CD14-positive monocyte (primary cell): Measurements from ENCODE around the gene MAML1. TPM values are rescaled to one million over a fixed set of nuclear protein-coding genes. Genes with fewer than 3 reads are reported as not detected.

Experiments
- DNase-seq, 3 donors: peaks; one replicate each; pipeline ENCODE4 v3.0.0-alpha.2; 2011 to 2022
- H2AFZ ChIP-seq: 2 replicates; pipeline ENCODE4 v1.6.0; 2012; ENCODE audit warnings: mild to moderate bottlenecking, low read depth, low read length, inconsistent platforms; ENCODE audit not compliant: insufficient read depth, poor library complexity, severe bottlenecking
- H3K27ac ChIP-seq, 2 donors: 1 replicate in 1 of 2; 2 replicates in 1 of 2; pipeline ENCODE4 v1.5.1; 2012 to 2013; ENCODE audit warnings: low read length in 2 of 2, control low read depth in 1 of 2, inconsistent platforms in 1 of 2, low read depth in 1 of 2, mild to moderate bottlenecking in 1 of 2
- H3K27me3 ChIP-seq, 2 donors: one replicate each; pipeline versions ENCODE4 v1.6.0 to v1.6.1; 2011 to 2013; ENCODE audit warnings: low read length in 2 of 2; ENCODE audit not compliant: control insufficient read depth in 2 of 2, insufficient read depth in 2 of 2
- H3K36me3 ChIP-seq, 2 donors: replicated peaks in 1 of 2; 1 replicate in 1 of 2; 2 replicates in 1 of 2; pipeline versions ENCODE4 v1.5.1 to v1.6.1; 2012 to 2013; ENCODE audit warnings: low read length in 2 of 2, control low read depth in 1 of 2, inconsistent platforms in 1 of 2, mild to moderate bottlenecking in 1 of 2; ENCODE audit not compliant: insufficient read depth in 2 of 2, control insufficient read depth in 1 of 2
- H3K4me1 ChIP-seq, 2 donors: 1 replicate in 1 of 2; 2 replicates in 1 of 2; pipeline versions ENCODE4 v1.5.1 to v1.6.1; 2012 to 2013; ENCODE audit warnings: low read length in 2 of 2, control low read depth in 1 of 2, inconsistent platforms in 1 of 2, mild to moderate bottlenecking in 1 of 2, moderate library complexity in 1 of 2; ENCODE audit not compliant: insufficient read depth in 2 of 2, control insufficient read depth in 1 of 2
- H3K4me2 ChIP-seq: replicated peaks from 2 replicates; pipeline ENCODE3; 2012; ENCODE audit warnings: low read length, moderate library complexity, mild to moderate bottlenecking; ENCODE audit not compliant: poor library complexity, severe bottlenecking; ENCODE audit errors: extremely low read depth
- H3K4me3 ChIP-seq, 3 experiments: fragments of 200-600 bp in 1 of 3; sonication (generic) in 1 of 3; replicated peaks in 1 of 3; 1 replicate in 2 of 3; 2 replicates in 1 of 3; pipeline ENCODE4 v1.5.1; 2011 to 2013; ENCODE audit warnings: low read length in 3 of 3, mild to moderate bottlenecking in 3 of 3, control low read depth in 2 of 3, low read depth in 2 of 3, inconsistent platforms in 1 of 3, moderate library complexity in 1 of 3
- H3K79me2 ChIP-seq: 2 replicates; pipeline ENCODE4 v1.6.0; 2012; ENCODE audit warnings: mild to moderate bottlenecking, control low read depth, inconsistent platforms, low read length, moderate library complexity; ENCODE audit not compliant: insufficient read depth
- H3K9ac ChIP-seq: 2 replicates; pipeline ENCODE4 v1.6.0; 2017; ENCODE audit warnings: low read length, mild to moderate bottlenecking; ENCODE audit not compliant: insufficient read depth, poor library complexity, severe bottlenecking
- H3K9me3 ChIP-seq, 2 donors: replicated peaks in 1 of 2; 1 replicate in 1 of 2; 2 replicates in 1 of 2; pipeline versions ENCODE4 v1.5.1 to v1.6.1; 2012 to 2013; ENCODE audit warnings: low read length in 2 of 2, control low read depth in 1 of 2; ENCODE audit not compliant: control insufficient read depth in 1 of 2, insufficient read depth in 1 of 2
- H4K20me1 ChIP-seq: 2 replicates; pipeline ENCODE4 v1.6.0; 2012; ENCODE audit warnings: mild to moderate bottlenecking, low read length, control low read depth, moderate library complexity; ENCODE audit not compliant: insufficient read depth
- H3K27ac Mint-ChIP-seq, 7 donors: one replicate each; pipeline ENCODE4 v1.8.0; 2020; ENCODE audit warnings: mild to moderate bottlenecking in 7 of 7, mixed read lengths in 7 of 7, moderate library complexity in 6 of 7, inconsistent platforms in 2 of 7
- H3K27me3 Mint-ChIP-seq, 3 donors: one replicate each; pipeline ENCODE4 v1.8.0; 2021 to 2022; ENCODE audit warnings: low read depth in 3 of 3, mild to moderate bottlenecking in 3 of 3, mixed read lengths in 3 of 3, moderate library complexity in 3 of 3, inconsistent platforms in 1 of 3
- H3K36me3 Mint-ChIP-seq, 2 donors: one replicate each; pipeline ENCODE4 v1.8.0; 2020; ENCODE audit warnings: mixed read lengths in 2 of 2, inconsistent platforms in 1 of 2, mild to moderate bottlenecking in 1 of 2
- H3K4me1 Mint-ChIP-seq: one replicate; pipeline ENCODE4 v1.8.0; 2020; ENCODE audit warnings: mild to moderate bottlenecking, mixed read lengths
- H3K4me3 Mint-ChIP-seq, 2 donors: one replicate each; pipeline ENCODE4 v1.8.0; 2020; ENCODE audit warnings: mild to moderate bottlenecking in 2 of 2, mixed read lengths in 2 of 2, moderate library complexity in 1 of 2
- H3K9me3 Mint-ChIP-seq, 7 donors: one replicate each; pipeline ENCODE4 v1.8.0; 2020 to 2022; ENCODE audit warnings: mixed read lengths in 7 of 7, mild to moderate bottlenecking in 6 of 7, moderate library complexity in 6 of 7, inconsistent platforms in 2 of 7
- WGBS: methylation state at CpG from one replicate; pipeline ENCODE4 v1.1.5; 2013; ENCODE audit warnings: missing lambda C conversion rate; ENCODE audit not compliant: insufficient coverage; 5-methylcytosine and 5-hydroxymethylcytosine counted together
- intact Hi-C, 2 donors: fragments of 100-400 bp; cut with micrococcal nuclease; formaldehyde crosslinking; loops; one replicate each; pipeline versions ENCODE4 v1.15.0 to v1.15.1; 2023
- polyA plus RNA-seq, 3 donors: library from polyadenylated mRNA; depleted of rRNA in 1 of 3; unstranded in 2 of 3; stranded (reverse) in 1 of 3; fragments of 300-500 nt in 2 of 3; fragments of >200 nt in 1 of 3; fragmentation: Illumina TruSeq in 2 of 3; gene quantifications; 1 replicate in 2 of 3; 2 replicates in 1 of 3; pipeline ENCODE4 v1.2.3, GENCODE V29; 2012 to 2021
- small RNA-seq: library from RNA; depleted of rRNA; stranded (forward); fragments of <200 nt; gene quantifications from one replicate; pipeline ENCODE3, GENCODE V24; 2012; ENCODE audit warnings: low read depth; ENCODE audit not compliant: insufficient read length
- TF ChIP-seq, protein P1 (sequence below): fragments of 200-600 bp; IDR thresholded peaks from one replicate; pipeline ENCODE4 v1.8.0; 2022; ENCODE audit warnings: antibody characterized with exemption, mild to moderate bottlenecking

MAML1 gene
- polyA plus RNA-seq, 3 donors = 2.2 to 11.0 (median 2.7) TPM

DNA sequence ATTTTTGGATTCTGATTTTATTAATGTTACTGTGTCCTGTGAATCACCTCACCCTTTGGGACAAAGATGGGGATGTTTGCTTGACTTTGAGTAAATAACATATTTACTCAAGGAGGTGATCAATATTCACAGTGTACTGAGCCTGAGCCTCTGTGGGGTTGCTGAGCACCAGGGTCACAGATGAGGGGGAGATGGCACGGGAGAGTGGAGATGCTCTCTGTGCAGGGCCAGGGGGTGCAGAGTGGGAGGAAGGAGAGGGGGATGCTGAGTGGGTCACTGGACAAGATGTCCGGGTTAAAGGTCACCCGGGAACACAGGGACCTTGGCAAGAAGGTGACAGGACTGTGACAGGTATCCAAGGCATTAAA, 92.1 kb downstream of the MAML1 start:
- peaks cover 67 to 71% of the 10 kb centered on the region in 2 donors for H3K36me3 ChIP-seq
- Mint-ChIP-seq H3K36me3 (peaks cover 72 to 76% of the 10 kb centered on the region in 2 donors), H3K4me1 (peaks cover 57% of the 10 kb centered on the region), H3K4me3 (no peak overlapping the region), H3K27ac (peak overlapping the region in 3 of 7 donors; percentile 20 to 70 (median 42)), H3K27me3 (peaks cover 0 to 1% (median 0%) of the 10 kb centered on the region in 3 donors), H3K9me3 (peaks cover 0 to 2% (median 0%) of the 10 kb centered on the region in 7 donors)
- DNase-seq = no peak
- TF ChIP-seq, protein P1, sequence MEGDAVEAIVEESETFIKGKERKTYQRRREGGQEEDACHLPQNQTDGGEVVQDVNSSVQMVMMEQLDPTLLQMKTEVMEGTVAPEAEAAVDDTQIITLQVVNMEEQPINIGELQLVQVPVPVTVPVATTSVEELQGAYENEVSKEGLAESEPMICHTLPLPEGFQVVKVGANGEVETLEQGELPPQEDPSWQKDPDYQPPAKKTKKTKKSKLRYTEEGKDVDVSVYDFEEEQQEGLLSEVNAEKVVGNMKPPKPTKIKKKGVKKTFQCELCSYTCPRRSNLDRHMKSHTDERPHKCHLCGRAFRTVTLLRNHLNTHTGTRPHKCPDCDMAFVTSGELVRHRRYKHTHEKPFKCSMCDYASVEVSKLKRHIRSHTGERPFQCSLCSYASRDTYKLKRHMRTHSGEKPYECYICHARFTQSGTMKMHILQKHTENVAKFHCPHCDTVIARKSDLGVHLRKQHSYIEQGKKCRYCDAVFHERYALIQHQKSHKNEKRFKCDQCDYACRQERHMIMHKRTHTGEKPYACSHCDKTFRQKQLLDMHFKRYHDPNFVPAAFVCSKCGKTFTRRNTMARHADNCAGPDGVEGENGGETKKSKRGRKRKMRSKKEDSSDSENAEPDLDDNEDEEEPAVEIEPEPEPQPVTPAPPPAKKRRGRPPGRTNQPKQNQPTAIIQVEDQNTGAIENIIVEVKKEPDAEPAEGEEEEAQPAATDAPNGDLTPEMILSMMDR = no peak
- H3K27ac ChIP-seq = no peak overlapping the region
- peaks cover 38 to 53% of the 10 kb centered on the region in 2 donors for H3K4me1 ChIP-seq
- no peaks in the 10 kb centered on the region for H3K27me3 ChIP-seq
- H3K4me3 ChIP-seq = no peak overlapping the region
- no peaks in the 10 kb centered on the region for H3K9me3 ChIP-seq
- WGBS = 100% methylated on average over 1 of the region's 3 CpGs
- H3K4me2 ChIP-seq = no peak overlapping the region
- no peak overlapping the region for H2AFZ ChIP-seq
- H3K79me2 ChIP-seq = peaks cover 68% of the 10 kb centered on the region
- intact Hi-C loops = loop anchor here in 1 of 2 donors (10.0 kb wide), 2 partner anchors 150 to 200 kb away; partner anchors contain the start of gene HNRNPH1
- peaks cover 90% of the 10 kb centered on the region for H4K20me1 ChIP-seq
- H3K9ac ChIP-seq = no peak overlapping the region

DNA sequence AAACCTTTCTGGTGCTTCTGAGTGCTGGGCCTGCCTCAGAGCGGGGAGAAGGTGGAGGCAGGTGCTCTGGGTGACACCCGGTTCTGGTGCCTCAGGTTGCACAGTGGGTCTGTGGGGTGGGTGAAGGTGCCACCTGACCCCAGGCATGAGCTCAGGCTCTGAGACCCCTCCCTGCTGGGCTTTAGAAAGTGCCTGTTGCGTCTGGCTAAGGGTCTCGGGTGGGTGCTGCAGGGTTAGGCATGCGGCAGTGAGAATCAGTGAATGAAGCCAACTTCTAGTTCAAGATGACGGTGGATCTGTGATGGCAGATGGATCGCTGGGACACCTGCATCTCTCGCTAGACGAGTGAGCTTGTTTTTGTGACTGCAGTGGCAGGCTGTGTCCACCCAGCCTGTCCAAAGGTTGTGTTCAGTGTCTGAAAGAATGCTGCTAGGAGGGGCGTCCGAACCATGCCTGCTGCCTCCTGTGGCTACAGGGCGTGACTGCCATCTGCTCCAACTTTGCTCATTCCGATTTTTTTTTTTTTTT, 93.1 kb downstream of the MAML1 start:
- intact Hi-C loops = loop anchor here in 1 of 2 donors (10.0 kb wide), 2 partner anchors 149 to 201 kb away; partner anchors contain the start of gene HNRNPH1

More for the DNA sequence above, 93.1 kb downstream of the MAML1 start:
- H3K4me3 Mint-ChIP-seq = no peak overlapping the region
- no peak overlapping the region for H2AFZ ChIP-seq
- no peak overlapping the region for H3K4me2 ChIP-seq
- 98% methylated on average over 11 of the region's 13 CpGs for WGBS
- peak overlapping the region in 3 of 7 donors; percentile 15 to 76 (median 50) for H3K27ac Mint-ChIP-seq
- no peaks in the 10 kb centered on the region for H3K9me3 ChIP-seq
- H3K27ac ChIP-seq = no peak overlapping the region
- peaks cover 76 to 81% of the 10 kb centered on the region in 2 donors for H3K36me3 ChIP-seq
- peaks cover 100% of the 10 kb centered on the region for H4K20me1 ChIP-seq
- H3K9ac ChIP-seq = no peak overlapping the region
- H3K4me1 Mint-ChIP-seq = peaks cover 50% of the 10 kb centered on the region
- DNase-seq = no peak
- H3K27me3 ChIP-seq = no peaks in the 10 kb centered on the region
- peaks cover 65% of the 10 kb centered on the region for H3K79me2 ChIP-seq
- no peak overlapping the region for H3K4me3 ChIP-seq
- TF ChIP-seq, protein P1 = no peak
- peaks cover 0 to 1% (median 0%) of the 10 kb centered on the region in 3 donors for H3K27me3 Mint-ChIP-seq
- peaks cover 80 to 86% of the 10 kb centered on the region in 2 donors for H3K36me3 Mint-ChIP-seq
- peaks cover 0 to 2% (median 0%) of the 10 kb centered on the region in 7 donors for H3K9me3 Mint-ChIP-seq
- H3K4me1 ChIP-seq = peaks cover 30 to 44% of the 10 kb centered on the region in 2 donors

Small RNAs within 50 kb of the gene (small RNA-seq; reads per million reads assigned to genes)
- not detected for gene MIR1229

Other genes starting within 250 kb of the MAML1 start
- gene RUFY1, start 182.3 kb upstream of the MAML1 start, polyA plus RNA-seq = 10 to 100 TPM; 26.9 to 29.3 (median 28.8) TPM
- 100 to 1,000 TPM in 1 of 3 donors, 10 to 100 TPM in 2; 47.4 to 522 (median 51.9) TPM for gene HNRNPH1, start 109.2 kb upstream of the MAML1 start, polyA plus RNA-seq
- not detected for gene CBY3, start 51.8 kb upstream of the MAML1 start, polyA plus RNA-seq
- gene CANX, start 33.9 kb upstream of the MAML1 start, polyA plus RNA-seq = 100 to 1,000 TPM in 2 of 3 donors, 10 to 100 TPM in 1; 78.1 to 368 (median 259) TPM
- 1 to 10 TPM in 1 of 3 donors, under 1 TPM in 2; 0.65 to 2.1 (median 0.69) TPM for gene LTC4S, start 61.2 kb downstream of the MAML1 start, polyA plus RNA-seq
- 100 to 1,000 TPM in 1 of 3 donors, 10 to 100 TPM in 2; 12.4 to 151 (median 14.3) TPM for gene MGAT4B, start 74.0 kb downstream of the MAML1 start, polyA plus RNA-seq
- gene SQSTM1, start 88.1 kb downstream of the MAML1 start, polyA plus RNA-seq = 100 to 1,000 TPM; 182 to 312 (median 275) TPM
- gene MRNIP, start 126.0 kb downstream of the MAML1 start, polyA plus RNA-seq = 10 to 100 TPM in 1 of 3 donors, 1 to 10 TPM in 2; 1.2 to 23.0 (median 1.4) TPM
- 100 to 1,000 TPM in 1 of 3 donors, 10 to 100 TPM in 2; 13.4 to 116 (median 26.3) TPM for gene TBC1D9B, start 175.1 kb downstream of the MAML1 start, polyA plus RNA-seq